ENCODE results near the gene PXDC1.

PXDC1 gene

GRCh38 chr6:3751077-3751729 is at the start of gene PXDC1:
Gene PXDC1, minus strand, starts transcription at chr6:3751713. Its CDS starts 182 bp downstream, at chr6:3751531.
- Histone ChIP-seq H3K36me3 (replicated peaks) (peaks cover 2% of the 10 kb centered on the region), H3K27me3 (replicated peaks) (no peaks in the 10 kb centered on the region), H3K4me3 (ENCODE audit: low read depth, low read length) (peak within 1 kb of the TSS; percentile 85), H3K27ac (peak within 1 kb of the TSS; percentile 88)
- no peak for DNase-seq
- no peak for TF ChIP-seq CTCF (IDR thresholded peaks at IDR 0.05; ENCODE audit: low read depth, low read length, missing control alignments)
- in situ Hi-C loops (cut with HindIII; ENCODE audit: low pct_ligation_motif_present, low sequenced_read_pairs): no loop called here

GRCh38 chr6:3800850-3801591 is 49.5 kb upstream of the PXDC1 start:
- Histone ChIP-seq H3K4me3 (ENCODE audit: low read depth, low read length) (no peak overlapping the region), H3K36me3 (replicated peaks) (no peaks in the 10 kb centered on the region), H3K27me3 (replicated peaks) (no peaks in the 10 kb centered on the region), H3K27ac (no peak overlapping the region)
- no peak for TF ChIP-seq CTCF (IDR thresholded peaks at IDR 0.05; ENCODE audit: low read depth, low read length, missing control alignments)
- in situ Hi-C loops (cut with HindIII; ENCODE audit: low pct_ligation_motif_present, low sequenced_read_pairs): no loop called here
- no peak for DNase-seq

GRCh38 chr6:3799719-3800118 is 48.2 kb upstream of the PXDC1 start:
- in situ Hi-C loops (cut with HindIII; ENCODE audit: low pct_ligation_motif_present, low sequenced_read_pairs): no loop called here
- Histone ChIP-seq H3K27ac (no peak overlapping the region), H3K27me3 (replicated peaks) (no peaks in the 10 kb centered on the region), H3K36me3 (replicated peaks) (no peaks in the 10 kb centered on the region), H3K4me3 (ENCODE audit: low read depth, low read length) (no peak overlapping the region)
- DNase-seq: no peak
- no peak for TF ChIP-seq CTCF (IDR thresholded peaks at IDR 0.05; ENCODE audit: low read depth, low read length, missing control alignments)

- Histone ChIP-seq H3K27me3 (replicated peaks) (no peaks in the 10 kb centered on the region), H3K4me3 (ENCODE audit: low read depth, low read length) (no peak overlapping the region), H3K27ac (peak overlapping the region; percentile 81), H3K36me3 (replicated peaks) (no peaks in the 10 kb centered on the region)
- no peak for TF ChIP-seq CTCF (IDR thresholded peaks at IDR 0.05; ENCODE audit: low read depth, low read length, missing control alignments)
- no peak for DNase-seq
- in situ Hi-C loops (cut with HindIII; ENCODE audit: low pct_ligation_motif_present, low sequenced_read_pairs): no loop called here
These were observed 46.8 kb upstream of the PXDC1 start for GRCh38 chr6:3798055-3798919.

- Histone ChIP-seq H3K27ac (peak overlapping the region; percentile 81), H3K4me3 (ENCODE audit: low read depth, low read length) (peak overlapping the region; percentile 6), H3K36me3 (replicated peaks) (no peaks in the 10 kb centered on the region), H3K27me3 (replicated peaks) (no peaks in the 10 kb centered on the region)
- in situ Hi-C loops (cut with HindIII; ENCODE audit: low pct_ligation_motif_present, low sequenced_read_pairs): no loop called here
- DNase-seq: peak; percentile 47
- TF ChIP-seq CTCF (IDR thresholded peaks at IDR 0.05; ENCODE audit: low read depth, low read length, missing control alignments): no peak
These were observed 45.9 kb upstream of the PXDC1 start for GRCh38 chr6:3797231-3798054.
